GM20000 (cell line): ENCODE data around the gene USP7.

ENCODE experiments used
- DNase-seq: peaks from one replicate; pipeline ENCODE4 v3.0.0; 2012; ENCODE audit warnings: low spot score
- CTCF ChIP-seq: IDR thresholded peaks from 2 replicates; pipeline ENCODE4 v1.5.1; 2012; ENCODE audit warnings: mild to moderate bottlenecking, control low read depth; ENCODE audit errors: extremely low read depth, missing control alignments

The USP7 gene

GRCh38 chr16:8905795-8906591 lies 57.7 kb downstream of the USP7 start:
- no peak for TF ChIP-seq CTCF
- no peak for DNase-seq

- TF ChIP-seq CTCF, result peak; percentile 13
- DNase-seq, result no peak
These were observed 58.4 kb downstream of the USP7 start for GRCh38 chr16:8905168-8905762.

GRCh38 chr16:8904018-8904430 lies 59.7 kb downstream of the USP7 start:
- TF ChIP-seq CTCF, result no peak
- no peak for DNase-seq

GRCh38 chr16:8903004-8903403 lies 60.7 kb downstream of the USP7 start:
- no peak for TF ChIP-seq CTCF
- no peak for DNase-seq

GRCh38 chr16:8901320-8901861 lies 62.3 kb downstream of the USP7 start:
- TF ChIP-seq CTCF, result no peak
- DNase-seq, result no peak

GRCh38 chr16:8900343-8900742 lies 63.4 kb downstream of the USP7 start:
- DNase-seq, result no peak
- no peak for TF ChIP-seq CTCF

GRCh38 chr16:8899709-8900317 lies 63.9 kb downstream of the USP7 start:
- TF ChIP-seq CTCF, result no peak
- no peak for DNase-seq
